K562 (cell line): ENCODE data around the gene DYNLT4. TPM values are rescaled to one million over a fixed set of nuclear protein-coding genes. Genes with fewer than 3 reads are reported as not detected.

Source experiments
- BRD9 ChIP-seq: fragments of 450-650 bp; IDR thresholded peaks from 2 replicates; pipeline ENCODE4 v1.6.1; 2018; ENCODE audit warnings: low read depth; ENCODE audit not compliant: partially characterized antibody
- CBFA2T2 ChIP-seq: fragments of 450-650 bp; conservative IDR thresholded peaks from 2 replicates; pipeline ENCODE4 v1.6.1; 2017; ENCODE audit warnings: mild to moderate bottlenecking
- CCNT2 ChIP-seq: IDR thresholded peaks from 2 replicates; pipeline ENCODE4 v1.6.1; 2011; ENCODE audit warnings: borderline replicate concordance, low read depth, mild to moderate bottlenecking, moderate library complexity, mixed read lengths, low read length; ENCODE audit not compliant: insufficient read length; ENCODE audit errors: extremely low read depth
- DPF2 ChIP-seq: fragments of 450-650 bp; IDR thresholded peaks from 2 replicates; pipeline ENCODE4 v1.6.1; 2016
- FOS ChIP-seq: IDR thresholded peaks from 3 replicates; pipeline ENCODE4 v1.6.1; 2011; ENCODE audit not compliant: insufficient read length; ENCODE audit errors: extremely low read depth
- FOXA3 ChIP-seq, 2 experiments: fragments of 450-650 bp in 1 of 2; sonication (generic) in 1 of 2; formaldehyde crosslinking; IDR thresholded peaks in 1 of 2; conservative IDR thresholded peaks in 1 of 2; 2 replicates each; pipeline versions ENCODE4 v1.4.0 to v1.8.0; 2020 to 2022; ENCODE audit warnings: mild to moderate bottlenecking in 2 of 2, missing genetic modification reagents in 1 of 2
- LCOR ChIP-seq: sonication (generic); formaldehyde crosslinking; IDR thresholded peaks from 2 replicates; pipeline ENCODE4 v1.8.0; 2022; ENCODE audit warnings: mild to moderate bottlenecking, missing genetic modification reagents
- POLR2B ChIP-seq: fragments of 450-650 bp; IDR thresholded peaks from 2 replicates; pipeline ENCODE4 v1.6.1; 2018; ENCODE audit warnings: low read depth; ENCODE audit not compliant: partially characterized antibody
- SPI1 ChIP-seq: IDR thresholded peaks from 2 replicates; pipeline ENCODE4 v1.6.1; 2011; ENCODE audit warnings: low read depth, low read length, control low read depth, borderline replicate concordance
- VEZF1 ChIP-seq: fragments of 200-800 bp; sonication (Bioruptor generic); IDR thresholded peaks from 2 replicates; pipeline ENCODE4 v1.6.1; 2017; ENCODE audit warnings: missing genetic modification characterization, missing compliant biosample characterization
- YBX1 ChIP-seq: fragments of 450-650 bp; IDR thresholded peaks from 2 replicates; pipeline ENCODE4 v1.7.1; 2016; ENCODE audit warnings: mild to moderate bottlenecking
- ZC3H8 ChIP-seq: fragments of 450-650 bp; IDR thresholded peaks from 2 replicates; pipeline ENCODE4 v1.6.1; 2017
- polyA plus RNA-seq, 8 experiments: library from polyadenylated mRNA; depleted of rRNA in 4 of 8; stranded (reverse) in 5 of 8; unstranded in 3 of 8; fragments of >200 nt; fragmentation: Nextera tagmentation in 2 of 8; fragmentation: Illumina TruSeq in 1 of 8; extraction: Ambion mirVana in 2 of 8; extraction: Trizol in 1 of 8; gene quantifications; 2 replicates each; pipeline versions ENCODE4 v1.2.1 to v1.2.3, GENCODE V29; 2011 to 2014; ENCODE audit warnings: inconsistent platforms in 1 of 8, missing spikeins in 1 of 8
- total RNA-seq, 7 experiments: library from RNA; depleted of rRNA in 6 of 7; stranded (reverse); fragments of >200 nt in 6 of 7; fragmentation: Illumina TruSeq in 2 of 7; extraction: Trizol in 2 of 7; gene quantifications; 2 replicates each; pipeline versions ENCODE4 v1.2.1 to v1.2.3, GENCODE V29; 2011 to 2021; ENCODE audit warnings: low replicate concordance in 1 of 7
- TF ChIP-seq, protein P1 (sequence below): fragments of 250-450 bp; sonication (Bioruptor Pico); IDR thresholded peaks from 2 replicates; pipeline ENCODE4 v1.4.0; 2020
- TF ChIP-seq, protein P2 (sequence below), 3 experiments: fragments of 200-800 bp in 1 of 3; fragments of 250-450 bp in 1 of 3; fragments of 450-650 bp in 1 of 3; sonication (Bioruptor Pico) in 1 of 3; sonication (Bioruptor generic) in 1 of 3; formaldehyde crosslinking in 1 of 3; IDR thresholded peaks; 2 replicates each; pipeline versions ENCODE4 v1.6.1 to v1.8.0; 2016 to 2022; ENCODE audit warnings: mild to moderate bottlenecking in 2 of 3, missing genetic modification characterization in 2 of 3, missing compliant biosample characterization in 1 of 3, moderate library complexity in 1 of 3

The DYNLT4 gene
- total and polyA plus RNA-seq, 9 of the 15 experiments (the other 6 are each of a cell fraction or from before 2014, with no cell fraction given), result 0.29 to 0.73 TPM; not detected in 7

DNA sequence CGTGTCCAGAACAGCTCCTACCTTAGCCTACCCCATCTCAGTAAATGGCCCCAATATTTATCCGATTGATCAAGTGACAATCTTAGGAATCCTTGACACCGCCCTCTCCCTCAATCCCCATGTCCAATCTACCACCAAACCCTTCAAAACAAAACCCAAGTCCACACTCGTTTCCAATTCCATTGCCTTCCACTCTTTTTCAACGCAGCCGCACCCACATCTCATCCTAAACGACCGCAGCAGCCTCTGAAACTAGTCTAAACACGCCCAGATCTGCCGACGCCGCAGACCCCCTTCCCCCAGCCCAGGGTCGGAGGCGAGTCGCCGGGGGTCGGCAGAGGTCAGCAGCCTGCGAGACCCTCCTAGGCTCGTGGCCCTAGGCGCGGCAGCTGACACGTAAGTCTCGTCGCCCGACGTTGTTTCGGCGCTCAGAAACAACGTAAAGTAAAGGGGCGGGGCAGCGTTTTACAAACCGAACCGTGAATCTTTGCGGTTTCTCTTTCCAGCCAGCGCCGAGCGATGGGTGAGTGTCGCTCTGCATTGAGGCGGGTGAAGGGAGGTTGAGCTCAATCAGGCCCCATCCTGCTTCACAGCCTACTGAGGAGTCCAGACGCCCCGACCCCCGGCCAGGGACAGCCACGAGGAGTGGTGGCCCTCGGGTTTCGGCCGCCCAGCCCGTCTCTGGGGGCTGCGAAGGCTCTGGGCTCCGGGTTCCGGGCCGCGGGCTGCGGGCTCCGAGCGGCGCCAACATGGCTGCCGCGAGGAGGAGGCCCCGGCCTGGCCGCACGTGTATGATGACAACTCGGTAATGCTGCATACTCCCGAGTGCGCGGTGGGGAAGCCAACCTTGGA, 31.8 kb downstream of the DYNLT4 start, which contains the start of gene RPS8 (continued):
- TF ChIP-seq LCOR, result peak; percentile 29; the same call in 1 of the 2 replicates
- peak; percentile 23; the same call in 1 of the 2 replicates for TF ChIP-seq CBFA2T2
- peak in 1 of 2 experiments; percentile 74; a peak in 3 of 4 replicates for TF ChIP-seq FOXA3 (CRISPR knock-in tag; conservative IDR thresholded peaks at IDR 0.05 in 1 of 2, IDR thresholded peaks at IDR 0.05 in 1 of 2)
- no peak for TF ChIP-seq CCNT2
- TF ChIP-seq, protein P1, sequence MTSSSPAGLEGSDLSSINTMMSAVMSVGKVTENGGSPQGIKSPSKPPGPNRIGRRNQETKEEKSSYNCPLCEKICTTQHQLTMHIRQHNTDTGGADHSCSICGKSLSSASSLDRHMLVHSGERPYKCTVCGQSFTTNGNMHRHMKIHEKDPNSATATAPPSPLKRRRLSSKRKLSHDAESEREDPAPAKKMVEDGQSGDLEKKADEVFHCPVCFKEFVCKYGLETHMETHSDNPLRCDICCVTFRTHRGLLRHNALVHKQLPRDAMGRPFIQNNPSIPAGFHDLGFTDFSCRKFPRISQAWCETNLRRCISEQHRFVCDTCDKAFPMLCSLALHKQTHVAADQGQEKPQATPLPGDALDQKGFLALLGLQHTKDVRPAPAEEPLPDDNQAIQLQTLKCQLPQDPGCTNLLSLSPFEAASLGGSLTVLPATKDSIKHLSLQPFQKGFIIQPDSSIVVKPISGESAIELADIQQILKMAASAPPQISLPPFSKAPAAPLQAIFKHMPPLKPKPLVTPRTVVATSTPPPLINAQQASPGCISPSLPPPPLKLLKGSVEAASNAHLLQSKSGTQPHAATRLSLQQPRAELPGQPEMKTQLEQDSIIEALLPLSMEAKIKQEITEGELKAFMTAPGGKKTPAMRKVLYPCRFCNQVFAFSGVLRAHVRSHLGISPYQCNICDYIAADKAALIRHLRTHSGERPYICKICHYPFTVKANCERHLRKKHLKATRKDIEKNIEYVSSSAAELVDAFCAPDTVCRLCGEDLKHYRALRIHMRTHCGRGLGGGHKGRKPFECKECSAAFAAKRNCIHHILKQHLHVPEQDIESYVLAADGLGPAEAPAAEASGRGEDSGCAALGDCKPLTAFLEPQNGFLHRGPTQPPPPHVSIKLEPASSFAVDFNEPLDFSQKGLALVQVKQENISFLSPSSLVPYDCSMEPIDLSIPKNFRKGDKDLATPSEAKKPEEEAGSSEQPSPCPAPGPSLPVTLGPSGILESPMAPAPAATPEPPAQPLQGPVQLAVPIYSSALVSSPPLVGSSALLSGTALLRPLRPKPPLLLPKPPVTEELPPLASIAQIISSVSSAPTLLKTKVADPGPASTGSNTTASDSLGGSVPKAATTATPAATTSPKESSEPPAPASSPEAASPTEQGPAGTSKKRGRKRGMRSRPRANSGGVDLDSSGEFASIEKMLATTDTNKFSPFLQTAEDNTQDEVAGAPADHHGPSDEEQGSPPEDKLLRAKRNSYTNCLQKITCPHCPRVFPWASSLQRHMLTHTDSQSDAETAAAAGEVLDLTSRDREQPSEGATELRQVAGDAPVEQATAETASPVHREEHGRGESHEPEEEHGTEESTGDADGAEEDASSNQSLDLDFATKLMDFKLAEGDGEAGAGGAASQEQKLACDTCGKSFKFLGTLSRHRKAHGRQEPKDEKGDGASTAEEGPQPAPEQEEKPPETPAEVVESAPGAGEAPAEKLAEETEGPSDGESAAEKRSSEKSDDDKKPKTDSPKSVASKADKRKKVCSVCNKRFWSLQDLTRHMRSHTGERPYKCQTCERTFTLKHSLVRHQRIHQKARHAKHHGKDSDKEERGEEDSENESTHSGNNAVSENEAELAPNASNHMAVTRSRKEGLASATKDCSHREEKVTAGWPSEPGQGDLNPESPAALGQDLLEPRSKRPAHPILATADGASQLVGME, result peak; percentile 69; the same call in 1 of the 2 replicates
- TF ChIP-seq, protein P2, sequence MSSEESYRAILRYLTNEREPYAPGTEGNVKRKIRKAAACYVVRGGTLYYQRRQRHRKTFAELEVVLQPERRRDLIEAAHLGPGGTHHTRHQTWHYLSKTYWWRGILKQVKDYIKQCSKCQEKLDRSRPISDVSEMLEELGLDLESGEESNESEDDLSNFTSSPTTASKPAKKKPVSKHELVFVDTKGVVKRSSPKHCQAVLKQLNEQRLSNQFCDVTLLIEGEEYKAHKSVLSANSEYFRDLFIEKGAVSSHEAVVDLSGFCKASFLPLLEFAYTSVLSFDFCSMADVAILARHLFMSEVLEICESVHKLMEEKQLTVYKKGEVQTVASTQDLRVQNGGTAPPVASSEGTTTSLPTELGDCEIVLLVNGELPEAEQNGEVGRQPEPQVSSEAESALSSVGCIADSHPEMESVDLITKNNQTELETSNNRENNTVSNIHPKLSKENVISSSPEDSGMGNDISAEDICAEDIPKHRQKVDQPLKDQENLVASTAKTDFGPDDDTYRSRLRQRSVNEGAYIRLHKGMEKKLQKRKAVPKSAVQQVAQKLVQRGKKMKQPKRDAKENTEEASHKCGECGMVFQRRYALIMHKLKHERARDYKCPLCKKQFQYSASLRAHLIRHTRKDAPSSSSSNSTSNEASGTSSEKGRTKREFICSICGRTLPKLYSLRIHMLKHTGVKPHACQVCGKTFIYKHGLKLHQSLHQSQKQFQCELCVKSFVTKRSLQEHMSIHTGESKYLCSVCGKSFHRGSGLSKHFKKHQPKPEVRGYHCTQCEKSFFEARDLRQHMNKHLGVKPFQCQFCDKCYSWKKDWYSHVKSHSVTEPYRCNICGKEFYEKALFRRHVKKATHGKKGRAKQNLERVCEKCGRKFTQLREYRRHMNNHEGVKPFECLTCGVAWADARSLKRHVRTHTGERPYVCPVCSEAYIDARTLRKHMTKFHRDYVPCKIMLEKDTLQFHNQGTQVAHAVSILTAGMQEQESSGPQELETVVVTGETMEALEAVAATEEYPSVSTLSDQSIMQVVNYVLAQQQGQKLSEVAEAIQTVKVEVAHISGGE (CRISPR knock-in tag; IDR thresholded peaks at IDR 0.05), result no peak; a peak in 1 of 6 replicates
- no peak for TF ChIP-seq SPI1
- TF ChIP-seq DPF2, result peak; percentile 93
- no peak for TF ChIP-seq YBX1
- no peak for TF ChIP-seq FOS
- TF ChIP-seq POLR2B, result peak; percentile 99
- peak; percentile 92 for TF ChIP-seq ZC3H8
- TF ChIP-seq BRD9, result peak; percentile 98
- peak; percentile 56; the same call in 1 of the 2 replicates for TF ChIP-seq VEZF1 (CRISPR knock-in tag)
